A673 (cell line): ENCODE measurements around the gene GABRG3.

Experiments used
- CTCF ChIP-seq: fragments of 300-800, 200-600 bp; sonication (generic); conservative IDR thresholded peaks from 2 replicates; pipeline ENCODE4 v1.5.1; 2017; ENCODE audit warnings: low read depth, mild to moderate bottlenecking, antibody characterized with exemption, low read length, moderate library complexity, mixed read lengths
- EZH2 ChIP-seq: fragments of 200-600 bp; sonication (generic); IDR thresholded peaks from 2 replicates; pipeline ENCODE4 v1.6.1; 2017; ENCODE audit warnings: borderline replicate concordance, low read depth, mild to moderate bottlenecking, mixed read lengths, antibody characterized with exemption, low read length; ENCODE audit not compliant: poor library complexity, severe bottlenecking

GRCh38 chr15:27538325-27538724 is 567.3 kb downstream of the GABRG3 start:
- TF ChIP-seq CTCF = no peak
- no peak for TF ChIP-seq EZH2
